GM12878 (cell line): ENCODE results near the gene PTK7. TPM values are rescaled to one million over a fixed set of nuclear protein-coding genes. Genes with fewer than 3 reads are reported as not detected.

Source experiments
- ATAC-seq: fragments of 200-7000 bp; cut with Tn5 transposase; 3 replicates; pipeline ENCODE4 v1.9.1; 2020; ENCODE audit warnings: mild to moderate bottlenecking, moderate library complexity
- BruUV-seq: library from RNA; stranded (reverse); fragments of 400-500 nt; replicated peaks from 2 replicates; lab custom pipeline; 2021; lab: Mats Ljungman, UMichigan
- CTCF ChIA-PET: fragments of 300-600 bp; sonication (Branson Sonifier 250); formaldehyde crosslinking; extraction: SDS; loops from one replicate; lab custom pipeline; 2021; ENCODE audit warnings: inconsistent platforms; lab: Yijun Ruan, JAX
- POLR2A ChIA-PET: fragments of 350-600 bp; formaldehyde crosslinking; extraction: SDS; loops from one replicate; lab custom pipeline; 2021; ENCODE audit warnings: inconsistent platforms; lab: Charles Lee
- RAD21 ChIA-PET: fragments of 300-600 bp; sonication (Branson Sonifier 250); formaldehyde crosslinking; loops from one replicate; lab custom pipeline; 2023; ENCODE audit warnings: antibody characterized with exemption; ENCODE audit not compliant: unreplicated experiment; lab: Charles Lee
- SMC1A ChIA-PET: fragments of 300-600 bp; sonication (Branson Sonifier 250); formaldehyde crosslinking; loops from one replicate; lab custom pipeline; 2023; ENCODE audit not compliant: unreplicated experiment, uncharacterized antibody; lab: Charles Lee
- DNase-seq: peaks from one replicate; pipeline ENCODE4 v3.0.0-alpha.2; 2011; ENCODE audit warnings: low read depth, low spot score
- FAIRE-seq: peaks from 3 replicates; lab custom pipeline; 2011; peaks lifted over from hg19 to GRCh38; lab: Jason Lieb, UNC
- H2AFZ ChIP-seq: 2 replicates; pipeline ENCODE4 v1.6.0; 2011; ENCODE audit warnings: low read depth, low read length, control low read depth; ENCODE audit not compliant: control insufficient read depth
- H3K27ac ChIP-seq: 2 replicates; pipeline ENCODE4 v1.5.1; 2011; ENCODE audit warnings: control low read depth; ENCODE audit not compliant: control insufficient read depth, insufficient read depth
- H3K27me3 ChIP-seq, 2 experiments: replicated peaks in 1 of 2; 2 replicates each; pipeline versions ENCODE4 v1.6.0 to v1.6.1; 2011; ENCODE audit warnings: low read length in 1 of 2; ENCODE audit not compliant: control insufficient read depth in 2 of 2, insufficient read depth in 2 of 2
- H3K36me3 ChIP-seq, 2 experiments: 2 replicates each; pipeline ENCODE4 v1.5.1; 2011; ENCODE audit warnings: low read length in 1 of 2; ENCODE audit not compliant: control insufficient read depth in 2 of 2, insufficient read depth in 2 of 2
- H3K4me1 ChIP-seq: 2 replicates; pipeline ENCODE4 v1.6.1; 2011; ENCODE audit warnings: mild to moderate bottlenecking, low read length, moderate library complexity, mixed read lengths; ENCODE audit not compliant: control insufficient read depth, insufficient read depth
- H3K4me2 ChIP-seq: 2 replicates; pipeline ENCODE4 v1.6.0; 2011; ENCODE audit warnings: control low read depth; ENCODE audit not compliant: control insufficient read depth, insufficient read depth
- H3K4me3 ChIP-seq: fragments of 200-600 bp; sonication (generic); 2 replicates; pipeline ENCODE4 v1.5.1; 2016
- H3K79me2 ChIP-seq: 2 replicates; pipeline ENCODE4 v1.6.0; 2011; ENCODE audit warnings: low read length; ENCODE audit not compliant: control insufficient read depth, insufficient read depth
- H3K9ac ChIP-seq: 2 replicates; pipeline ENCODE4 v1.8.0; 2011; ENCODE audit warnings: low read length, control low read depth, mixed read lengths; ENCODE audit not compliant: control insufficient read depth, insufficient read depth
- H3K9me3 ChIP-seq: replicated peaks from 3 replicates; pipeline ENCODE4 v1.5.1; 2011; ENCODE audit warnings: mild to moderate bottlenecking, low read length; ENCODE audit not compliant: control insufficient read depth, insufficient read depth
- H4K20me1 ChIP-seq: 2 replicates; pipeline ENCODE4 v1.6.0; 2011; ENCODE audit not compliant: control insufficient read depth, insufficient read depth
- BRCA1 ChIP-seq: IDR thresholded peaks from 2 replicates; pipeline ENCODE4 v1.6.1; 2011; ENCODE audit warnings: low read depth, low read length, improper control_type of control experiment
- HDAC2 ChIP-seq: fragments of 200-600 bp; sonication (generic); IDR thresholded peaks from 2 replicates; pipeline ENCODE4 v1.6.1; 2017
- IRF4 ChIP-seq: IDR thresholded peaks from 2 replicates; pipeline ENCODE4 v1.6.1; 2011; ENCODE audit warnings: low read depth, low read length
- MYC ChIP-seq: IDR thresholded peaks from 2 replicates; pipeline ENCODE4 v1.6.1; 2011; ENCODE audit warnings: mild to moderate bottlenecking, low read length, moderate library complexity, inconsistent platforms; ENCODE audit not compliant: insufficient read depth, insufficient replicate concordance, insufficient read length, severe bottlenecking
- POLR2AphosphoS2 ChIP-seq: IDR thresholded peaks from 2 replicates; pipeline ENCODE4 v1.6.1; 2011; ENCODE audit warnings: low read depth, mild to moderate bottlenecking, low read length, improper control_type of control experiment, moderate library complexity
- POU2F2 ChIP-seq: IDR thresholded peaks from 3 replicates; pipeline ENCODE4 v1.6.1; 2011; ENCODE audit warnings: low read depth, mild to moderate bottlenecking, low read length, borderline replicate concordance
- SMC3 ChIP-seq: IDR thresholded peaks from 2 replicates; pipeline ENCODE4 v1.6.1; 2011; ENCODE audit warnings: low read length, improper control_type of control experiment, borderline replicate concordance
- SREBF1 ChIP-seq: IDR thresholded peaks from 2 replicates; pipeline ENCODE4 v1.6.1; 2012; ENCODE audit warnings: mild to moderate bottlenecking, low read length
- TCF12 ChIP-seq: IDR thresholded peaks from 2 replicates; pipeline ENCODE4 v1.6.1; 2011; ENCODE audit warnings: low read depth, mild to moderate bottlenecking, low read length
- WRNIP1 ChIP-seq: IDR thresholded peaks from 2 replicates; pipeline ENCODE4 v1.6.1; 2011; ENCODE audit warnings: low read depth, low read length, improper control_type of control experiment, borderline replicate concordance
- ZNF207 ChIP-seq: fragments of 450-650 bp; IDR thresholded peaks from 2 replicates; pipeline ENCODE4 v1.6.1; 2014; ENCODE audit warnings: antibody characterized with exemption, mild to moderate bottlenecking, borderline replicate concordance
- WGBS: methylation state at CpG from one replicate; pipeline ENCODE4 v1.1.6; 2016; ENCODE audit warnings: low lambda C conversion rate; ENCODE audit not compliant: insufficient replicate concordance, insufficient coverage; ENCODE audit errors: missing lambda C conversion rate; 5-methylcytosine and 5-hydroxymethylcytosine counted together
- in situ Hi-C: fragments of 300-500 bp; cut with MboI; formaldehyde crosslinking; loops from 9 replicates; pipeline ENCODE4 v1.14.3; 2018; ENCODE audit warnings: mixed read lengths
- intact Hi-C: fragments of 100-400 bp; cut with micrococcal nuclease; formaldehyde crosslinking; loops from one replicate; pipeline ENCODE4 v1.14.2; 2022; ENCODE audit not compliant: unreplicated experiment
- polyA plus RNA-seq, 11 experiments: library from polyadenylated mRNA; depleted of rRNA in 4 of 11; unstranded in 6 of 11; stranded (reverse) in 5 of 11; fragments of >200 nt; fragmentation: Nextera tagmentation in 4 of 11; fragmentation: Illumina TruSeq in 1 of 11; extraction: Ambion mirVana in 4 of 11; extraction: Trizol in 1 of 11; gene quantifications; 1 replicate in 1 of 11; 2 replicates in 10 of 11; pipeline versions ENCODE4 v1.2.1 to v1.2.3, GENCODE V29; 2011 to 2016; ENCODE audit warnings: inconsistent platforms in 2 of 11, missing spikeins in 2 of 11, low read depth in 1 of 11
- total RNA-seq, 4 experiments: library from RNA; depleted of rRNA in 3 of 4; stranded (reverse); fragments of >200 nt in 3 of 4; fragmentation: Illumina TruSeq in 1 of 4; extraction: Trizol in 1 of 4; gene quantifications; 2 replicates each; pipeline versions ENCODE4 v1.2.1 to v1.2.3, GENCODE V29; 2013 to 2021
- TF ChIP-seq, protein P1 (sequence below): fragments of 450-650 bp; formaldehyde crosslinking; IDR thresholded peaks from 2 replicates; pipeline ENCODE4 v1.4.0; 2020; ENCODE audit warnings: mild to moderate bottlenecking, moderate library complexity
- TF ChIP-seq, protein P2 (sequence below): IDR thresholded peaks from 2 replicates; pipeline ENCODE4 v1.6.1; 2011; ENCODE audit warnings: borderline replicate concordance, low read depth, mild to moderate bottlenecking, moderate library complexity, low read length; ENCODE audit not compliant: insufficient read depth, poor library complexity, severe bottlenecking
- TF ChIP-seq, protein P3 (sequence below): fragments of 150-350 bp; IDR thresholded peaks from 2 replicates; pipeline ENCODE4 v1.6.1; 2014; ENCODE audit warnings: mild to moderate bottlenecking, low read depth, low read length
- TF ChIP-seq, protein P4 (sequence below): fragments of 450-650 bp; IDR thresholded peaks from 2 replicates; pipeline ENCODE4 v1.6.1; 2017; ENCODE audit warnings: mild to moderate bottlenecking

The PTK7 gene
- total and polyA plus RNA-seq, 10 of the 15 experiments (the other 5 are each of a cell fraction or from before 2014, with no cell fraction given) = 0.18 to 14.4 (median 3.3) TPM; not detected in 1

DNA sequence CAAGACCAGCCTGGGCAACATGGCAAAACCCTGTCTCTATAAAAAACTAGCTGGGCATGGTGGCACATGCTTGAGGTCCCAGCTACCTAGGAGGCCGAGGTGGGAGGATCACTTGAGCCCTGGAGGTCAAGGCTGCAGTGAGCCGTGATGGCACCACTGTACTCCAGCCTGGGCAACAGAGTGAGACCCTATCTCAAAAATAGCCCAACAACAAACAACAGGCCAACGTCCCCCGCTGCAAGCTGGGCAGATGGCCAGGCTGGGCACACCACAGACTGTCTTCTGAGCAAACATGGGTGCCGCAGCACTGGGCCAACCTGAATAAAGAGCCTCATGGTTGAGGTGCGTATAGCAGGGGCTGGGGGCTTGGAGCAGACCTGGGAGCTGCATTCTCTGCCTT lies 48.4 kb downstream of the PTK7 start:
- Histone ChIP-seq H3K36me3 (no peaks in the 10 kb centered on the region), H3K79me2 (no peaks in the 10 kb centered on the region), H3K4me1 (no peaks in the 10 kb centered on the region), H3K9me3 (no peaks in the 10 kb centered on the region), H3K27me3 (peaks cover 0 to 1% of the 10 kb centered on the region in 2 experiments; a peak in 1 of 4 replicates), H4K20me1 (no peaks in the 10 kb centered on the region), H2AFZ (no peak overlapping the region), H3K9ac (no peak overlapping the region), H3K27ac (no peak overlapping the region), H3K4me3 (no peak overlapping the region), H3K4me2 (no peak overlapping the region)
- SMC1A ChIA-PET = interaction anchor here (1.5 kb wide), 1 partner anchor 19 kb away, joined by 5 read pairs; no protein-coding TSS in a partner anchor
- FAIRE-seq (no peak), ATAC-seq (no peak), DNase-seq (no peak)
- TF ChIP-seq, protein P1, sequence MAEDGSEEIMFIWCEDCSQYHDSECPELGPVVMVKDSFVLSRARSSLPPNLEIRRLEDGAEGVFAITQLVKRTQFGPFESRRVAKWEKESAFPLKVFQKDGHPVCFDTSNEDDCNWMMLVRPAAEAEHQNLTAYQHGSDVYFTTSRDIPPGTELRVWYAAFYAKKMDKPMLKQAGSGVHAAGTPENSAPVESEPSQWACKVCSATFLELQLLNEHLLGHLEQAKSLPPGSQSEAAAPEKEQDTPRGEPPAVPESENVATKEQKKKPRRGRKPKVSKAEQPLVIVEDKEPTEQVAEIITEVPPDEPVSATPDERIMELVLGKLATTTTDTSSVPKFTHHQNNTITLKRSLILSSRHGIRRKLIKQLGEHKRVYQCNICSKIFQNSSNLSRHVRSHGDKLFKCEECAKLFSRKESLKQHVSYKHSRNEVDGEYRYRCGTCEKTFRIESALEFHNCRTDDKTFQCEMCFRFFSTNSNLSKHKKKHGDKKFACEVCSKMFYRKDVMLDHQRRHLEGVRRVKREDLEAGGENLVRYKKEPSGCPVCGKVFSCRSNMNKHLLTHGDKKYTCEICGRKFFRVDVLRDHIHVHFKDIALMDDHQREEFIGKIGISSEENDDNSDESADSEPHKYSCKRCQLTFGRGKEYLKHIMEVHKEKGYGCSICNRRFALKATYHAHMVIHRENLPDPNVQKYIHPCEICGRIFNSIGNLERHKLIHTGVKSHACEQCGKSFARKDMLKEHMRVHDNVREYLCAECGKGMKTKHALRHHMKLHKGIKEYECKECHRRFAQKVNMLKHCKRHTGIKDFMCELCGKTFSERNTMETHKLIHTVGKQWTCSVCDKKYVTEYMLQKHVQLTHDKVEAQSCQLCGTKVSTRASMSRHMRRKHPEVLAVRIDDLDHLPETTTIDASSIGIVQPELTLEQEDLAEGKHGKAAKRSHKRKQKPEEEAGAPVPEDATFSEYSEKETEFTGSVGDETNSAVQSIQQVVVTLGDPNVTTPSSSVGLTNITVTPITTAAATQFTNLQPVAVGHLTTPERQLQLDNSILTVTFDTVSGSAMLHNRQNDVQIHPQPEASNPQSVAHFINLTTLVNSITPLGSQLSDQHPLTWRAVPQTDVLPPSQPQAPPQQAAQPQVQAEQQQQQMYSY (CRISPR knock-in tag) = no peak
- no peak for TF ChIP-seq ZNF207
- TF ChIP-seq, protein P2, sequence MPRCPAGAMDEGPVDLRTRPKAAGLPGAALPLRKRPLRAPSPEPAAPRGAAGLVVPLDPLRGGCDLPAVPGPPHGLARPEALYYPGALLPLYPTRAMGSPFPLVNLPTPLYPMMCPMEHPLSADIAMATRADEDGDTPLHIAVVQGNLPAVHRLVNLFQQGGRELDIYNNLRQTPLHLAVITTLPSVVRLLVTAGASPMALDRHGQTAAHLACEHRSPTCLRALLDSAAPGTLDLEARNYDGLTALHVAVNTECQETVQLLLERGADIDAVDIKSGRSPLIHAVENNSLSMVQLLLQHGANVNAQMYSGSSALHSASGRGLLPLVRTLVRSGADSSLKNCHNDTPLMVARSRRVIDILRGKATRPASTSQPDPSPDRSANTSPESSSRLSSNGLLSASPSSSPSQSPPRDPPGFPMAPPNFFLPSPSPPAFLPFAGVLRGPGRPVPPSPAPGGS = no peak
- TF ChIP-seq MYC = no peak
- no peak for TF ChIP-seq POLR2AphosphoS2
- no peak for TF ChIP-seq HDAC2
- TF ChIP-seq, protein P3, sequence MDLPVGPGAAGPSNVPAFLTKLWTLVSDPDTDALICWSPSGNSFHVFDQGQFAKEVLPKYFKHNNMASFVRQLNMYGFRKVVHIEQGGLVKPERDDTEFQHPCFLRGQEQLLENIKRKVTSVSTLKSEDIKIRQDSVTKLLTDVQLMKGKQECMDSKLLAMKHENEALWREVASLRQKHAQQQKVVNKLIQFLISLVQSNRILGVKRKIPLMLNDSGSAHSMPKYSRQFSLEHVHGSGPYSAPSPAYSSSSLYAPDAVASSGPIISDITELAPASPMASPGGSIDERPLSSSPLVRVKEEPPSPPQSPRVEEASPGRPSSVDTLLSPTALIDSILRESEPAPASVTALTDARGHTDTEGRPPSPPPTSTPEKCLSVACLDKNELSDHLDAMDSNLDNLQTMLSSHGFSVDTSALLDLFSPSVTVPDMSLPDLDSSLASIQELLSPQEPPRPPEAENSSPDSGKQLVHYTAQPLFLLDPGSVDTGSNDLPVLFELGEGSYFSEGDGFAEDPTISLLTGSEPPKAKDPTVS = no peak
- no peak for TF ChIP-seq WRNIP1
- TF ChIP-seq IRF4 = no peak
- no peak for TF ChIP-seq POU2F2
- TF ChIP-seq SMC3 = no peak
- TF ChIP-seq, protein P4, sequence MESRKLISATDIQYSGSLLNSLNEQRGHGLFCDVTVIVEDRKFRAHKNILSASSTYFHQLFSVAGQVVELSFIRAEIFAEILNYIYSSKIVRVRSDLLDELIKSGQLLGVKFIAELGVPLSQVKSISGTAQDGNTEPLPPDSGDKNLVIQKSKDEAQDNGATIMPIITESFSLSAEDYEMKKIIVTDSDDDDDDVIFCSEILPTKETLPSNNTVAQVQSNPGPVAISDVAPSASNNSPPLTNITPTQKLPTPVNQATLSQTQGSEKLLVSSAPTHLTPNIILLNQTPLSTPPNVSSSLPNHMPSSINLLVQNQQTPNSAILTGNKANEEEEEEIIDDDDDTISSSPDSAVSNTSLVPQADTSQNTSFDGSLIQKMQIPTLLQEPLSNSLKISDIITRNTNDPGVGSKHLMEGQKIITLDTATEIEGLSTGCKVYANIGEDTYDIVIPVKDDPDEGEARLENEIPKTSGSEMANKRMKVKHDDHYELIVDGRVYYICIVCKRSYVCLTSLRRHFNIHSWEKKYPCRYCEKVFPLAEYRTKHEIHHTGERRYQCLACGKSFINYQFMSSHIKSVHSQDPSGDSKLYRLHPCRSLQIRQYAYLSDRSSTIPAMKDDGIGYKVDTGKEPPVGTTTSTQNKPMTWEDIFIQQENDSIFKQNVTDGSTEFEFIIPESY = no peak
- no peak for TF ChIP-seq TCF12
- TF ChIP-seq BRCA1 = no peak
- no peak for TF ChIP-seq SREBF1
- CTCF ChIA-PET = interaction anchor here (1.4 to 1.5 kb wide), 2 partner anchors 20 to 38 kb away, joined by 3 to 6 read pairs; no protein-coding TSS in a partner anchor
- in situ Hi-C loops (no loop called here), intact Hi-C loops (no loop called here)
- BruUV-seq = no TSS peak
- RAD21 ChIA-PET = interaction anchor here (1.3 kb wide), 1 partner anchor 53 kb away, joined by 3 read pairs; no protein-coding TSS in a partner anchor
- 23% methylated on average over 6 of the region's 6 CpGs for WGBS
- POLR2A ChIA-PET = no interaction called here
